ENCODE results near the gene KCNH6.
A peak's percentile ranks its signal among the peaks of the same experiment; 100 is the strongest.

KCNH6 gene

GRCh38 chr17:63557416-63557815 is 34.3 kb downstream of the KCNH6 start:
- DNase-seq = no peak

DNA sequence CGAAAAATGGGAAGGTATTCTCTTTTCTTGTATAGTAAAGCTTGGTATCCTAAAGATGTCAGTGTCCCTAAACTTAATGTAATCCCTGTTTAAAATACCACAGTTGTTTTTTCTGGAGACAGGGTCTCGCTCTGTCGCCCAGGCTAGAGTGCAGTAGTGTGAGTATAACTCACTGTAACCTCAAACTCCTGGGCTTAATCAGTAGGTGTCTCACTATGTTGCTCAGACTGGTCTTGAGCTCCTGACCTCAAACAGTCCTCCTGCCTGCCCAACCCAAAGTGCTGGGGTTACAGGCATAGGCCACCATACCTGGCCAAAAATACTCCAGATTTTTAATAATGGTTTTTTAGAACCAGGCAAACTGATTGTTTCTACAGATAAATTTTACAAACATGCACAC is 35.3 kb downstream of the KCNH6 start:
- no peak for DNase-seq

DNA sequence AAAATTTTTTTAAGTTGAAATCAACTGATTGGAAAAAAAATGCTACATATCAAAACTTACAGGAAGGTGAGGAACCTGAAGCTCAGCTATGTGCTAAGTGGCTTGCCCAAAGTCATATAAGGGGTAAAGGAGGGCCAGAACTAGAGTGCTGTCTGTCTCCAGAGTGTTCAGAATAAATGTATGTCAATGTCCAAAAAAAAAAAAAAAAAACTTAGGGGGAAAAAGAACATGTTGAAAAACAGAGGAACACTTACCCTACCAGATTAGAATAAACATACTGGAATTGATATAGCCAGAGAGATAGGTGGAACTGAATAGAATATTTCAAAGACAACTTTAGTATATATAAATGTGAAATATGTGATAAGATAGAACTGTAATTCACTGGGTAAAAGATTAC is 38.7 kb downstream of the KCNH6 start:
- no peak for DNase-seq

DNA sequence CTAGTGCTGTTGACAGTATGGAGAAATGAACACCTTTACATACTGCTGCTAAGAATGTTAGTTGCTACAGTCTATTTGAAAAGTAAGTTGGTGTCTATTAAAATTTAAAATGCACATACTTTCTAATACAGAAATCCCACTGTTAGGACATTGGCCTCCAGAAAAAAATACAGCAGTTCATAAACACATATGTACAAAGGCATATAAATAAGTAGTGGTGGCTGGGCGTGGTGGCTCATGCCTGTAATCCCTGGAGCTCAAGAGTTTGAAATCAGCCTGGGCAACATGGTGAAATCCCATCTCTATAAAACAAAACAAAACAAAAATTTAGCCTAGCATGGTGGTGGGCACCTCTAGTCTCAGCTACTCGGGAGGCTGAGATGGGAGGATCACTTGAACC is 40.2 kb downstream of the KCNH6 start:
- no peak for DNase-seq

- no peak for DNase-seq
Measured at GRCh38 chr17:63564562-63564961, 41.4 kb downstream of the KCNH6 start.

DNA sequence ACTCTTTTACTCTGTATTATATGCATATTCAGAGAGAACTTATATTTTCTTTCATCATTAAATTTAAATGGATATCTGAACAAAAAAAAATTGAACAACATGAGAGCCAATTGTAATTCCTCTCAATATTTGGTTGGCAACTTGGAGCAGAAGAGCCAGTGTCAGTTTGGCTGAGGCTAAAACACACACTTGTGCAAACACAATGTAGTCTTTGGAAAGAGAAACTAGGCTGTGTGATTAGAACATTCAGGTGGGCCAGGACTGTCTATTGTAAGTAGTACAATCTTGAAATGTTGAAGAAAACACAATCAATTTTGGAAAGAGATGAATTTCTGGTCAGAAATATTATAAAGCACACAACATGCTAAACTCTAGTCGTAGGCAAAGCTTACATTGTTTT is 44.1 kb downstream of the KCNH6 start:
- DNase-seq = no peak

DNA sequence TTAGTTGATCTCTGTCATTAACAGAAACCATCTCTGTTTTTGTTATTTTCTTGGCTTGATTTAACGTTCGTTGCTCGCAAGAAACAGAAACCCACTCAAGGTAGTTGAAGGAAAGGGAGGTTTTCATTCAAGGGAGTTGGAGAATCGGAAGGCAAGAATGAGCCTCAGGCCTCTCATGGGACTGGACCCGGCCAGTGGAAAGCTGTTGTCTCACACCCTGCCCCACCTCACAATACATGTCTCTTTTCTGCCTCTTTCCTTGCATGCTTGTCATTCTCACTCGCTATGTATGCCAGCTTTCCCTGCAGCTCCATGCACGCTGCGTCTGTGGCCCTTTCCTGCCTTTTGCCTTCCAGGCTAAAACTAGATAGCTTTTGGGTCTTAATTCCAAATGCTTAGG is 45.4 kb downstream of the KCNH6 start:
- DNase-seq = no peak

GRCh38 chr17:63571632-63572310 is 48.6 kb downstream of the KCNH6 start:
- DNase-seq = peak; percentile 85

DNA sequence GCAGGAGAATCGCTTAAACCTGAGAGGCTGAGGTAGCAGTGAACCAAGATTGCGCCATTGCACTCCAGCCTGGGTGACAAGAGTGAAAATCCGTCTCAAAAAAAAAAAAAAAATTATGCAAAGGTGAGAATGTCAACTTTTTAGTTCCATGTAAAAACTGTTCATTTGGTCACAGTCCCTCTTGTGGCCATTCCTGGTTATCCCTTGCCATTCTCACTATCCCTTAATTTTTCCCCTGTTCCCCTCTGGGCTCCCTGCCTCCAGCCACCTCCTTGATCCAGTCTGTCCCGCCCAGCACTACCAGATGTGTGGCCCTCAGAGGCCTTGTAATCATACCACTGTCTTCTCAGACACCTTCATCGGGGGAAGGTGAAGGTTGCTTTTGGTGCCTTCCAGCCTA is 50.5 kb downstream of the KCNH6 start:
- peak; percentile 6 for DNase-seq

DNA sequence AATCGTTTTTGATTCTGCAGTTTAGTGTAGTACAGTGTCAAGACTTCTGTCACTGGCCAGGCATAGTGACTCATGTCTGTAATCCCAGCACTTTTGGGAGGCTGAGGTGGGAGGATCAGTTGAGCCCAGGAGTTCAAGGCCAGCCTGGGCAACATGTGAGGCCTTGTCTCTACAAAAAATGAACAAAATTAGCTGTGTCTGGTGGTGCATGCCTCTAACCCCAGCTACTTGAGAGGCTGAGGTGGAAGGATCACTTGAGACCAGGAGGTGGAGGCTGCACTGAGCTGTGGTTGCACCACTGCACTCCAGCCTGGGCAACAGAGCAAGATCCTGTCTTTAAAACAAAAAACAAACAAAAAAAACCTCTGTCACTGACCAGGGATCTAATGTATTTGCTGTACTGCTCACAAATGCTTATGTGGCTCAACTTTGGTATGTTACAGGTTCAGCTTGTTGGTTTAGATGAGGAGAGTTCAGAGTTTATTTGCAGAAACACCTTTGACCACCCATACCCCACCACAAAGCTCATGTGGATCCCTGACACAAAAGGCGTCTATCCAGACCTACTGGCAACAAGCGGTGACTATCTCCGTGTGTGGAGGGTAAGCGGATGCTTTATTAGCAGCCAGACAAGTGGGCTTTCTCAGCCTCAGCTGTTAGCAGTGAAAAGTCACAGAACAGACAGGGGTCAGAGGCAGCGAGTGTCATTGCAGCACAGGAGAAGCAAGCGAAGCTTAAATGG is 55.0 kb downstream of the KCNH6 start:
- no peak for DNase-seq

DNA sequence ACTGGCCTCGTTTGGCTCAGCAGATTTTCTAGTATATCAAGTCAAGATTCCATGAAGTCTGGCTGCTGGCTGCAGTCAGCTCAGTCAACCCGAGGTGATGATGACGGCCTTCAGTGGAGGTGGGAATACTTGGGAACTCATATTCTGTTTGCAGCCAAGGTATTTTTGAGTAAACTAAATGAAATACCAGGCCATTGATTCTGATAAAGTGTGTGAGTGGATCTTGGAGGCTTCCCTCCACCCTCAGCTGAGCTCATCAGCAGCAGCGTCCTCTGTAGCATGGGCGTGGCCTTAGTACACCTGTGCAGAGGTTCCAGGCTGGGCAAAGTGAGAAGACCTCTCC is 55.6 kb downstream of the KCNH6 start:
- DNase-seq = no peak

GRCh38 chr17:63579633-63580032 is 56.5 kb downstream of the KCNH6 start:
- DNase-seq = no peak

GRCh38 chr17:63587770-63588169 is 64.6 kb downstream of the KCNH6 start:
- peak; percentile 25 for DNase-seq

- DNase-seq = no peak
Measured at GRCh38 chr17:63588797-63589196, 65.6 kb downstream of the KCNH6 start.

DNA sequence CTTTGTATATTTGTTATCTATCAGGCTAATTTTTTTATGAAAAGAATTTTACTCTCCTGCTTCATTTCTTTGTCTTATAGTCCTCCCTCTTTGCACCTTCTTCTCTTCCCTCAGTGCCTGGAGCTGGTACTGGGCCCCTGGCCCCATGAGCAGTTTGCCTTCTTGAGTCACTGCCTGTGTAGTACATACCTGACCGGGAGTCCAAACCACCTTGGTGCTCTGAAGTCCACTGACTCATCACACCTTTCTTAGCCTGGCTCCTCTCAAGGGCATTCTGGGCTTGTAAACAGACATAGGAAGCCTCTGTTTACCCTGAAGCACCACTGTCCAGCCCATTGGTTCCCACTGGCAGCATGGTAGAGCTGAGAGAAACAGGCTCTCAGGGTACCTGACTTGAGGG is 66.5 kb downstream of the KCNH6 start:
- no peak for DNase-seq

GRCh38 chr17:63592797-63593196 is 69.6 kb downstream of the KCNH6 start:
- no peak for DNase-seq

- DNase-seq = no peak
Measured at GRCh38 chr17:63595132-63595531, 72.0 kb downstream of the KCNH6 start.
